ENCODE results near the gene BMP7. TPM values are rescaled to one million over a fixed set of nuclear protein-coding genes. Genes with fewer than 3 reads are reported as not detected.

Gene BMP7
- total and polyA plus RNA-seq, 2 donors (not counting 3 experiments of a cell fraction or from before 2014, with no cell fraction given), result not detected

GRCh38 chr20:57205606-57206219 is 60.7 kb downstream of the BMP7 start:
- POLR2A ChIA-PET, result no interaction called here
- no peaks in the 10 kb centered on the region for H3K79me2 ChIP-seq (ENCODE audit: control insufficient read depth, insufficient read depth, low read length)
- H3K9me1 ChIP-seq (replicated peaks; ENCODE audit: control insufficient read depth, extremely low read depth, insufficient read depth, low read length), result no peaks in the 10 kb centered on the region
- H2AFZ ChIP-seq (ENCODE audit: low read depth, low read length), result no peak overlapping the region
- H3K27me3 ChIP-seq (ENCODE audit: control insufficient read depth in 2 of 2, insufficient read depth in 2 of 2, low read length in 2 of 2), result no peaks in the 10 kb centered on the region
- no peaks in the 10 kb centered on the region for H4K20me1 ChIP-seq (replicated peaks; ENCODE audit: control insufficient read depth, extremely low read depth, insufficient read depth, low read length)
- no peaks in the 10 kb centered on the region for H3K9me3 ChIP-seq (replicated peaks; ENCODE audit: control insufficient read depth, insufficient read depth, low read length)
- DNase-seq (ENCODE audit: low read depth, low spot score) (no peak), FAIRE-seq (no peak)
- no peak overlapping the region for H3K4me3 ChIP-seq (replicated peaks in 1 of 3; ENCODE audit: insufficient read depth in 1 of 3, low read depth in 1 of 3, low read length in 3 of 3)
- intact Hi-C loops (cut with micrococcal nuclease), result no loop called here
- CTCF ChIA-PET, result no interaction called here
- H3K27ac ChIP-seq (ENCODE audit: insufficient read depth, low read depth, low read length), result no peak overlapping the region
- H3K4me2 ChIP-seq (ENCODE audit: insufficient read depth, low read length), result no peak overlapping the region
- H3K4me1 ChIP-seq (ENCODE audit: control insufficient read depth, extremely low read depth, insufficient read depth, low read length), result no peaks in the 10 kb centered on the region
- no TSS peak for BruUV-seq (replicated peaks)
- dilution Hi-C loops (cut with MboI; ENCODE audit: extremely low pct_ligation_motif_present, low sequenced_read_pairs), result no loop called here
- no peak for TF ChIP-seq MAX (IDR thresholded peaks at IDR 0.05; ENCODE audit: insufficient read depth, insufficient read length)
- no peak for TF ChIP-seq POLR2AphosphoS5 (IDR thresholded peaks at IDR 0.05; ENCODE audit: insufficient read depth, low read depth, low read length)
- no peak for TF ChIP-seq MYC (IDR thresholded peaks at IDR 0.05; ENCODE audit: low read depth, low read length)
- TF ChIP-seq JUN (IDR thresholded peaks at IDR 0.05; ENCODE audit: borderline replicate concordance, insufficient read depth, insufficient read length, low read depth), result no peak
- no peak for TF ChIP-seq POLR2A (IDR thresholded peaks at IDR 0.05; ENCODE audit: low read depth, low read length)
- H3K9ac ChIP-seq (replicated peaks; ENCODE audit: extremely low read depth, insufficient read depth, low read length), result no peak overlapping the region
- H3K36me3 ChIP-seq (ENCODE audit: control insufficient read depth in 2 of 2, extremely low read depth in 1 of 2, insufficient read depth in 2 of 2, low read length in 2 of 2), result no peaks in the 10 kb centered on the region

GRCh38 chr20:57203986-57204385 is 62.5 kb downstream of the BMP7 start:
- DNase-seq (ENCODE audit: low read depth, low spot score), result no peak
- CTCF ChIA-PET, result no interaction called here
- dilution Hi-C loops (cut with MboI; ENCODE audit: extremely low pct_ligation_motif_present, low sequenced_read_pairs) (no loop called here), intact Hi-C loops (cut with micrococcal nuclease) (no loop called here)
- POLR2A ChIA-PET, result no interaction called here
- Histone ChIP-seq H3K36me3 (ENCODE audit: control insufficient read depth in 2 of 2, extremely low read depth in 1 of 2, insufficient read depth in 2 of 2, low read length in 2 of 2) (no peaks in the 10 kb centered on the region), H3K9ac (replicated peaks; ENCODE audit: extremely low read depth, insufficient read depth, low read length) (no peak overlapping the region), H3K4me1 (ENCODE audit: control insufficient read depth, extremely low read depth, insufficient read depth, low read length) (no peaks in the 10 kb centered on the region), H2AFZ (ENCODE audit: low read depth, low read length) (no peak overlapping the region), H3K79me2 (ENCODE audit: control insufficient read depth, insufficient read depth, low read length) (no peaks in the 10 kb centered on the region), H3K4me3 (replicated peaks in 1 of 3; ENCODE audit: insufficient read depth in 1 of 3, low read depth in 1 of 3, low read length in 3 of 3) (no peak overlapping the region), H4K20me1 (replicated peaks; ENCODE audit: control insufficient read depth, extremely low read depth, insufficient read depth, low read length) (no peaks in the 10 kb centered on the region), H3K4me2 (ENCODE audit: insufficient read depth, low read length) (no peak overlapping the region), H3K27me3 (ENCODE audit: control insufficient read depth in 2 of 2, insufficient read depth in 2 of 2, low read length in 2 of 2) (no peaks in the 10 kb centered on the region), H3K27ac (ENCODE audit: insufficient read depth, low read depth, low read length) (no peak overlapping the region), H3K9me1 (replicated peaks; ENCODE audit: control insufficient read depth, extremely low read depth, insufficient read depth, low read length) (no peaks in the 10 kb centered on the region), H3K9me3 (replicated peaks; ENCODE audit: control insufficient read depth, insufficient read depth, low read length) (no peaks in the 10 kb centered on the region)
- no peak for FAIRE-seq
- BruUV-seq (replicated peaks), result no TSS peak
- TF ChIP-seq POLR2AphosphoS5 (IDR thresholded peaks at IDR 0.05; ENCODE audit: insufficient read depth, low read depth, low read length) (no peak), POLR2A (IDR thresholded peaks at IDR 0.05; ENCODE audit: low read depth, low read length) (no peak), GATA2 (IDR thresholded peaks at IDR 0.05; ENCODE audit: insufficient read depth, insufficient read length, low read depth, low read length) (no peak), MYC (IDR thresholded peaks at IDR 0.05; ENCODE audit: low read depth, low read length) (no peak), JUN (IDR thresholded peaks at IDR 0.05; ENCODE audit: borderline replicate concordance, insufficient read depth, insufficient read length, low read depth) (no peak), CTCF (IDR thresholded peaks at IDR 0.05; ENCODE audit: extremely low read depth in 1 of 2, insufficient read depth in 1 of 2, low read depth in 1 of 2, low read length in 2 of 2) (no peak), EZH2 (IDR thresholded peaks at IDR 0.05; ENCODE audit: borderline replicate concordance, low read depth, low read length, severe bottlenecking) (no peak), FOS (IDR thresholded peaks at IDR 0.05; ENCODE audit: borderline replicate concordance, insufficient read depth, low read length) (no peak)

Data from endothelial cell of umbilical vein (primary cell).